Right cardiac atrium (tissue), 5 donors: Measurements from ENCODE around the gene PARM1. TPM values are rescaled to one million over a fixed set of nuclear protein-coding genes. Genes with fewer than 3 reads are reported as not detected.
"Not testable (repeated sequence)": the region's sequence is repeated elsewhere in the genome, so short reads cannot be mapped to it uniquely, and the experiment has no call there.

Experiments used
- ATAC-seq, 2 donors: fragments of 200-7000 bp; cut with Tn5 transposase; one replicate each; pipeline versions ENCODE4 v1.8.0 to v1.9.1; 2020; ENCODE audit warnings: moderate library complexity in 2 of 2, mild to moderate bottlenecking in 1 of 2
- DNase-seq, 3 donors: peaks; one replicate each; pipeline ENCODE4 v3.0.0-alpha.2; 2020
- H3K27ac ChIP-seq: one replicate; pipeline ENCODE4 v1.5.1; 2013; ENCODE audit warnings: mild to moderate bottlenecking, low read length, control low read depth, moderate library complexity
- H3K27me3 ChIP-seq: one replicate; pipeline ENCODE4 v1.6.1; 2013; ENCODE audit not compliant: control insufficient read depth, insufficient read depth
- H3K4me1 ChIP-seq: one replicate; pipeline ENCODE4 v1.6.1; 2013; ENCODE audit warnings: low read length; ENCODE audit not compliant: control insufficient read depth, insufficient read depth
- H3K4me3 ChIP-seq: one replicate; pipeline ENCODE4 v1.5.1; 2013; ENCODE audit warnings: low read length, control low read depth
- H3K9me3 ChIP-seq: one replicate; pipeline ENCODE4 v1.6.1; 2013; ENCODE audit warnings: low read length; ENCODE audit not compliant: control insufficient read depth
- WGBS: extraction: QIAGEN DNeasy Blood & Tissue Kit; methylation state at CpG from one replicate; pipeline ENCODE4 v1.1.7; 2013; 5-methylcytosine and 5-hydroxymethylcytosine counted together
- intact Hi-C, 4 donors: fragments of 100-400 bp; cut with DNase I; formaldehyde crosslinking; loops; one replicate each; pipeline versions ENCODE4 v1.11.0 to v1.14.0; 2022 to 2023
- polyA plus RNA-seq: library from polyadenylated mRNA; stranded (reverse); fragments of 200-250 nt; gene quantifications from one replicate; pipeline ENCODE4 v1.2.3, GENCODE V29; 2013
- total RNA-seq, 4 donors: library from RNA; stranded (reverse); fragmentation: NEBNext Ultra II Directional; extraction: Animal tissue kit (Norgen Biotek cat#: 25700); gene quantifications; one replicate each; pipeline ENCODE4 v1.2.1, GENCODE V29; 2021
- donor health status: healthy with polysubstance abuse.
- donor health status: DM: no; HTN: yes; CAD: no.
- donor health status: DM: no; HTN: no; CAD: no.
- donor health status: DM: no; HTN: yes; CAD: no; lungs with severe emphysema.
- donor health status: DM: yes; HTN: yes; CAD: no.

Gene PARM1
- total and polyA plus RNA-seq, 5 donors, result 65.0 to 158 (median 112) TPM

- intact Hi-C loops, result no loop called here
- H3K4me3 ChIP-seq, result no peak overlapping the region
- no peak for ATAC-seq
Measured at GRCh38 chr4:74983253-74983635, 50.3 kb downstream of the PARM1 start.

GRCh38 chr4:74990276-74990875 lies 57.5 kb downstream of the PARM1 start:
- Histone ChIP-seq H3K4me1 (peaks cover 7% of the 10 kb centered on the region), H3K9me3 (no peaks in the 10 kb centered on the region), H3K27me3 (no peaks in the 10 kb centered on the region), H3K4me3 (no peak overlapping the region), H3K27ac (no peak overlapping the region)
- ATAC-seq (peak in 1 of 2 donors; percentile 54), DNase-seq (no peak)
- intact Hi-C loops, result no loop called here
- 63% methylated on average over 2 of the region's 2 CpGs for WGBS

More at GRCh38 chr4:74983253-74983635, 50.3 kb downstream of the PARM1 start:
- no peaks in the 10 kb centered on the region for H3K9me3 ChIP-seq
- H3K4me1 ChIP-seq, result no peaks in the 10 kb centered on the region
- H3K27ac ChIP-seq, result no peak overlapping the region
- no peaks in the 10 kb centered on the region for H3K27me3 ChIP-seq
- DNase-seq, result no peak

- H3K4me1 ChIP-seq, intact Hi-C loops, ATAC-seq, DNase-seq, H3K27ac ChIP-seq, H3K9me3 ChIP-seq, H3K27me3 ChIP-seq, H3K4me3 ChIP-seq: not testable (repeated sequence)
- 92% methylated on average over 2 of the region's 2 CpGs for WGBS
Measured at GRCh38 chr4:74994436-74994835, 61.5 kb downstream of the PARM1 start.

GRCh38 chr4:74996996-74997395 lies 64.1 kb downstream of the PARM1 start:
- Histone ChIP-seq H3K4me1 (peaks cover 4% of the 10 kb centered on the region), H3K9me3 (no peaks in the 10 kb centered on the region), H3K4me3 (no peak overlapping the region), H3K27ac (no peak overlapping the region), H3K27me3 (no peaks in the 10 kb centered on the region)
- no peak for ATAC-seq
- no peak for DNase-seq
- WGBS, result 26% methylated on average over 1 of the region's 1 CpG
- intact Hi-C loops, result no loop called here

GRCh38 chr4:74997948-74998729 lies 65.2 kb downstream of the PARM1 start:
- no peaks in the 10 kb centered on the region for H3K9me3 ChIP-seq
- H3K4me3 ChIP-seq, result no peak overlapping the region
- WGBS, result 75% methylated on average over 3 of the region's 3 CpGs
- intact Hi-C loops, result no loop called here
- H3K27me3 ChIP-seq, result no peaks in the 10 kb centered on the region
- peaks cover 8% of the 10 kb centered on the region for H3K4me1 ChIP-seq
- DNase-seq, result no peak
- no peak for ATAC-seq
- no peak overlapping the region for H3K27ac ChIP-seq

GRCh38 chr4:74999714-75000309 lies 66.9 kb downstream of the PARM1 start:
- no peak for DNase-seq
- WGBS, result 44% methylated on average over 6 of the region's 6 CpGs
- no peak overlapping the region for H3K4me3 ChIP-seq
- peak; percentile 69 to 86 for ATAC-seq
- H3K27ac ChIP-seq, result no peak overlapping the region
- intact Hi-C loops, result no loop called here
- H3K27me3 ChIP-seq, result no peaks in the 10 kb centered on the region
- H3K9me3 ChIP-seq, result no peaks in the 10 kb centered on the region
- H3K4me1 ChIP-seq, result peaks cover 8% of the 10 kb centered on the region

- DNase-seq (no peak), ATAC-seq (no peak)
- Histone ChIP-seq H3K4me3 (no peak overlapping the region), H3K27me3 (no peaks in the 10 kb centered on the region), H3K4me1 (peaks cover 6% of the 10 kb centered on the region), H3K9me3 (no peaks in the 10 kb centered on the region), H3K27ac (no peak overlapping the region)
- WGBS, result 87% methylated on average over 2 of the region's 2 CpGs
- intact Hi-C loops, result no loop called here
Measured at GRCh38 chr4:75001871-75002270, 69.0 kb downstream of the PARM1 start.

GRCh38 chr4:75002381-75002780 lies 69.5 kb downstream of the PARM1 start:
- intact Hi-C loops, result no loop called here
- no peak for DNase-seq
- H3K4me3 ChIP-seq, result no peak overlapping the region
- no peak overlapping the region for H3K27ac ChIP-seq
- 83% methylated on average over 2 of the region's 2 CpGs for WGBS
- no peaks in the 10 kb centered on the region for H3K27me3 ChIP-seq
- H3K4me1 ChIP-seq, result peaks cover 4% of the 10 kb centered on the region
- ATAC-seq, result no peak
- no peaks in the 10 kb centered on the region for H3K9me3 ChIP-seq

- no peaks in the 10 kb centered on the region for H3K27me3 ChIP-seq
- no peak for ATAC-seq
- H3K9me3 ChIP-seq, result no peaks in the 10 kb centered on the region
- no peak overlapping the region for H3K4me3 ChIP-seq
- H3K27ac ChIP-seq, result no peak overlapping the region
- peaks cover 4% of the 10 kb centered on the region for H3K4me1 ChIP-seq
- intact Hi-C loops, result no loop called here
- DNase-seq, result no peak
Measured at GRCh38 chr4:75003979-75004378, 71.1 kb downstream of the PARM1 start.

- peak in 2 of 3 donors; percentile 16 to 51 for DNase-seq
- peak; percentile 55 to 61 for ATAC-seq
- Histone ChIP-seq H3K9me3 (no peaks in the 10 kb centered on the region), H3K4me1 (peaks cover 4% of the 10 kb centered on the region), H3K4me3 (no peak overlapping the region), H3K27ac (no peak overlapping the region), H3K27me3 (no peaks in the 10 kb centered on the region)
- 54% methylated on average over 9 of the region's 9 CpGs for WGBS
- intact Hi-C loops, result no loop called here
Measured at GRCh38 chr4:75004755-75005668, 72.1 kb downstream of the PARM1 start.

- Histone ChIP-seq H3K4me3 (no peak overlapping the region), H3K9me3 (no peaks in the 10 kb centered on the region), H3K4me1 (peaks cover 4% of the 10 kb centered on the region), H3K27me3 (no peaks in the 10 kb centered on the region), H3K27ac (no peak overlapping the region)
- ATAC-seq (no peak), DNase-seq (no peak)
- intact Hi-C loops, result no loop called here
- WGBS, result 67% methylated on average over 1 of the region's 1 CpG
Measured at GRCh38 chr4:75005727-75006126, 72.8 kb downstream of the PARM1 start.
